Activated CD4-positive, alpha-beta T cell treated with anti-CD3 and anti-CD28 coated beads, Interleukin-2, amount 50 U/mL, for 16 hours (primary cell): ENCODE data around the gene CACNA1D.

Source experiments
- DNase-seq: peaks from one replicate; pipeline ENCODE4 v3.0.0-alpha.2; 2020

Gene CACNA1D

DNA sequence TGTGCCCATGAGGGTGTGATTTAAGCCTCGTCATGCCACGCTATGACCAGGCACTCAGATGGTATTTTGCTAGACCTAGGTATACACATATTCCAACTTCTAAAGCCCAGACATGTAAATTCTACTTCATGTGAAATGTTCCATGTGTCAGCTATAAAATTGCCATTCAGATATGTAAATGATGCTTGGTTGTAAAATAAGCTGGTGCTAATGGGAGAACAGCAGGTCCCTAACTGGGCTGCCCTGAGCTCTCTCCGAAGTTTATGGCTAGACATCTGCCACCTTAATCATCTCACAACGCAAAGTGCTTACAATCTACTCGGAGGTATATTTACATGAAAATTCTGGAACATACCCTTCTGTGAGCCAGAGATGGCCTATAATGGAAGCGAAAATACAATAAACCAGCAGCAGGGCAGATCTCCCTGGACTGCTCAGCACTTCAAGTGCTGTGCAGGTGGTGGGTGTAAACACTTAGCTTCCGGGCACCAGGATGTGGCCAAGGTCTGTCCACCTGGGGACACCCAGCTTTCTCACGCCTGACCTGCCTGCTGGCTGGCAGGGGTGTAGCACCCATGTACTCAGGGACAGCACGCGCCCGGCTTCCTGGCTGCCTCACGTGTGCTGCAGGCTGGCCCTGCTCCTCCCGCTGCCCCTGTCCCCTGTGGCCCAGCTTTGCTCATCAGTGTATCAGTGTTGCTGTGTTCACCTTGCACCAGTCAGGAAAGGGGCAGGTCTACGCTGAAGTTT, 269.8 kb downstream of the CACNA1D start:
- DNase-seq, result no peak

DNA sequence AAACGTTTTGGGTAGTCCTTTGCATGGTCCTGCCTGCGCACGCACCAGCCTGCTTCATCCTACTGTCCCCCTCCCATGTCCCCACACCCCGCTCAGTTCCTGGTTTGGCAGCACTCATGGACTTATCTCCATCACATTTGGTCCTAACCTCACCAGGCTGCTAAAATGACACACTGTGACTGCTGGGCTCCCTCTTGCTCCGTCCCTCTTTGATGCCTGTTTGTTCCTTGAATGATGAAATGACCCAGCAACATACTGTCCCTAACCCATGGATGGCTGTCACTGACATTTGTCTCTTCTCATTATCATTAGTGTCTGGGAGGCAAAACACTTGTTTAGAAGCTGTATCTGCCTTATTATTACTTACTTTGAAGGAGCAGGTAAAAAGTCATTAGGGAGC, 271.3 kb downstream of the CACNA1D start:
- no peak for DNase-seq

DNA sequence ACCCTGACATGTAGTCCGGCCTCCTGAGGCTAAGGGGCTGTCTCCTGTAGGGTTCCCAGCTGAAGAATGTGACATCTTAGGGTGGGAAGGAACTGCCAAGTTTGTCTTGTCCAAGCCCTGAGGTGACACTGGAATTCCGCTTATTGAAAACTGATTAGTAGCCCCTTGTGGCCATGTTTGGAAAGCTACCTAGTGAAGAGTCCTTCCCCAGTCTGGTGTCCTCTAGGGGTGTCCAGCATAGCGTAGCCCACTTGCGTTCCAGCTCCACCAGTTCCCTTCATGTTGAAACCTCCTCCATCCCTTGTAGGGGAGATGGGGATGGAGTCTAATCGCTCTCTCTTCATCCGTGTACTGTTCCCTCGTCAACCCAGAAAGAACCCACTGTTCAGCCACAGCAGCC, 272.3 kb downstream of the CACNA1D start:
- DNase-seq, result no peak

DNA sequence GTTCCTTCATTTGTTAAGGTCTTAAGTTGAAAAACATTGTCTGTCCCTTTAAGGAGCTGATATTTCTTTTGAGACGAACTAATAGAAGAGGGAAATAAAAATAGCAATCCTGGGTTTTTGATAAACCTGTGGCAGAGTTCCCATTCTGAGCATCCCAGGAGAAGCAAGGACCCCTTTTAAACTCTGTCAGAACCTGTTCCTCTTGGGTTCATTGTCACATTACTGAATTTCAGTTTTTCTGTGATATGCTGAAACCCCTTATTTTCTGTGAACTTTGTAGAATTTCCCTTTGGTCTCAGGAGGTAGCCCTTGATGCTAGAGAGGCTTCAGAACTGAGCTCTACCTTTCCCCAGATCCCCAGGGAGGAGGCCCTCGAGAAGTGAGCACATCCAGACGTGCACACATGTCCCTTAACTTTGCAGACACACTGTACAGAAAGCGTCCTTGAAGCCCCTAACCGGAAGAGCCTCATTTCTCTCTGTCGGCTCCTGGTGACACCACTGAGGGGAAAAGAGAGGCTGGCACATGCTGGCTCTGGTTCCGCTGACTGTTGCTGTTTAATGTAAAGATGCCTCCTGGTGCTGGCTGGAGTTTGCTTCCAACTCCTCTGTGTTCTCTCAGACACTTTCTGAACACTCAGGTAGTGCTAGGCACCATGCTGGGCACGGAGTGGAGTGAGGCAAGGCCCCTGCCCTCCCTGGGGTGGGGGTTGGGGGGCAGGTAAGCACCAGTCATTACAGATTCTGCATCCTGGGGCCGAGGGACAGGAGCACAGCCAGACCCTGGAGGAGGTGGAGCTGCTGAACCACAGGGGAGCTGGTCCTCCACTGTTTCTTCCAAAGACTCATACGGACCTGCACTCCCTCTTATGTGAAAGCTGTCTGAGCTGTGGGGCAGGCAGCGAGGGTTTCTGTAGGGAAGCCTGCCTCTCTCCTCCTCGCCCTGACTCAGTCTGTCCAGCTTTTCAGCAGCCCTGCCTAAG, 274.4 kb downstream of the CACNA1D start:
- DNase-seq, result no peak

DNA sequence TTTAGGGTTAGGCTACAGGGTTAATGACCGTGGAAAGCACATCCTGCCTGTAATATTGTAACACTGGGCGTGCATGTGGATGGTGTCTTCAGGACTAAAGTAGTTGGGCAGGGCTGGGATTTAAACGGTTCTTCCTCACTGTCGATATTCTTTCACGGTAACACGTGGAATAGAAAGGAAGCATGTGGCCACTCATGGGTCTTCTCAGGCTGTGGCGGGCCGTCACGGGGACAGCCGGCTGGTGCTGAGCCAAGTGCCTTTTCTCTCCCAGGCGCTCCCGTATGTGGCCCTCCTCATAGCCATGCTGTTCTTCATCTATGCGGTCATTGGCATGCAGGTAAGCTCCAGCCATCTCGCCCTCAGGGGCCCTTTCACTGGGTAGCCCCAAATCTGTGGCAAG, 278.2 kb downstream of the CACNA1D start:
- no peak for DNase-seq

DNA sequence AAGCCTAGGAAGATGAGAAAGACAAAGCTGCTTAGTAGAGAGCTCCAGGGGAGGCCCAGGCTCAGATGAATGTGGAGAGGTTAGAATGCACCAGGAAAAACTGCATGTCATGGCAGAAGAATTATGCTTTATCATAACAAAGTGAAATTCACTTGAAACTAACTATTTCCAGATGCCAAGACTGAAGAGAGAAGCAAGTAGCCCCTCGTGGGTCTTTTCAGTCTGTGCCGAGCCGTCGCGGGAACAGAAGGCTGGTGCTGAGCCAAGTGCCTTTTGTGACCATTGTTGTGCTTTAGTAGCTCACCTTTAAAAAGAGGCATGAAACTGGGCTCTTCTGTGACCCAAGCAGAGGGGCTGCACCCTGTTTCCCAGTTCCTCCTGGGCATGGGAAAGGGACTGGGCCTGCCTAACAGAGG, 278.6 kb downstream of the CACNA1D start:
- no peak for DNase-seq

DNA sequence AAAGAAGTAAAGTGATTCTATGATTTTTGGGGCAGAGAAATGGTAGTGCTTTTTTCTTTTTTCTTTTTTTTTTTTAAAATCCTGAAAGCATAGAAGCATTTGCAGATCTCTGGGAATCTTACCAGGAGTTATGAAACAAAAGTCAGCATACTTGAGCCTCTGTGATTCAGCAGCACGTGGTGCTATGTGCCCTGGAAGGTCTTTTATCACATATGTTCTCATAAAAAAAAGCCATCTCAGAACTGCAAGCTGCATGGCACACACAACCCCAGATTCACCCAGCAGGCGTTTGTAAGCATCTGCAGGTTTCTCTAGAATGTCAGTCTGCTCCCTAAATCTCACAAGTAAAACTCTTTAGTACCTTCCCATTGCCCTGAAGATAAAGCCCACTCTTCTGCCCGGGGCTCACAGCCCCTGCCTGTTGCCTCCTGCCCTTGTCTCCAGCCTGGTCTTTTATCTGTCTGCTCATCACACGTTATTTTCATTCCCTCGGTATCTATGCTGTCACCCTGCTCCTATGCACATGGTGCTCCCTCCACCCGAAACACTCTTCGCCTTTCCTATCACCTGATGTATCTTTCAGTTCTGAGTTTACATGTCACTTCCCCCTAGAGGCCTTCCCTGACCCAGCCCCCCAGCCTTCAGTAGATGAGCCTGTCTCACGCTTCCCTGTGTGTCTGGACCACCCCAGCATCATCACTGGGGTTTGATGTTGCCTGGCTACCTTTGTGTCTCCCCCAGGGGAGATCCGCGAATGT, 279.4 kb downstream of the CACNA1D start:
- DNase-seq, result peak; percentile 45

DNA sequence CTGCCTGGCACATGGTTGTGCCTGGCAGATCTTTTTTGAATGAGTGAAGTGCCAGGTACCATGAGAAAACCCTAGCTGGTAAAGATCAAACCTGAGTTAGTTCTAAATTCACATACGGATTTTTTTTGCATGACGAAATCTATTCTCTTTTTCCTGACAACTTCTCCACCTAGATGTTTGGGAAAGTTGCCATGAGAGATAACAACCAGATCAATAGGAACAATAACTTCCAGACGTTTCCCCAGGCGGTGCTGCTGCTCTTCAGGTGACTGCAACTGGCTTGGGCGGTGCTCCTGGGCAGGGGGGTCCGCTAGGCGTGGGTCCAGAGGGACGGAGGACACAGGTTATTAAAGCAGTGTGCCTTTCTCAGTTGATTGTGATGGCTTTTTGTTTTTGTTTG, 280.0 kb downstream of the CACNA1D start:
- DNase-seq, result no peak

DNA sequence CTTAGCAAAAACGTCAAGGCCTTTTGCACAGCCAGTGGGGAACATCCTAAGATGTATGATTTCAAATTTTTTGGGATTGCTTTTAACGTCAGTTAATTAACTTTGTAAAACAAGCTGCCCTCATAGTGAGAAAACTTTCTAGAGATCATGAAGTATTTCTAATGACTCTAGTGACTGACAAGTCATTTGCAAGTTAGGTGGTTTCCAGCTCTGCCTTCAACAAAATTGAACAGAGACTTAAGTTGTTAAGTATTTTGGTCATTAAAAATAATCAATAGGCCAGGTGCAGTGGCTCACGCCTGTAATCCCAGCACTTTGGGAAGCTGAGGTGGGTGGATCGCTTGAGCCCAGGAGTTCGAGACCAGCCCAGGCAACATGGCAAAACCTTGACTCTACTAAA, 280.6 kb downstream of the CACNA1D start:
- no peak for DNase-seq

DNA sequence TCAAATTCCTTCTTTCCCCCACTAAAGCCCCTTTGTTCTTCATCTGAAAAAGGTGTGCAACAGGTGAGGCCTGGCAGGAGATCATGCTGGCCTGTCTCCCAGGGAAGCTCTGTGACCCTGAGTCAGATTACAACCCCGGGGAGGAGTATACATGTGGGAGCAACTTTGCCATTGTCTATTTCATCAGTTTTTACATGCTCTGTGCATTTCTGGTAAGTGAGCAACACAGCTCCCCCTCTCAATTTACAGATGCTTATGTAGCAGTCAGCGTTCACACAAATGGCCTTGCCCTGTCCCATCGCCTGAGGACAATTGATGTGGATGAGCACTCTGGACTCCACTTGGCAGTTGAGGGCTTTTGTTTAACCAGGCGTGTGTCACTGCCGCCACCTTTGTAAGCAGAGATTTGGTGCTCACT, 281.4 kb downstream of the CACNA1D start:
- no peak for DNase-seq

DNA sequence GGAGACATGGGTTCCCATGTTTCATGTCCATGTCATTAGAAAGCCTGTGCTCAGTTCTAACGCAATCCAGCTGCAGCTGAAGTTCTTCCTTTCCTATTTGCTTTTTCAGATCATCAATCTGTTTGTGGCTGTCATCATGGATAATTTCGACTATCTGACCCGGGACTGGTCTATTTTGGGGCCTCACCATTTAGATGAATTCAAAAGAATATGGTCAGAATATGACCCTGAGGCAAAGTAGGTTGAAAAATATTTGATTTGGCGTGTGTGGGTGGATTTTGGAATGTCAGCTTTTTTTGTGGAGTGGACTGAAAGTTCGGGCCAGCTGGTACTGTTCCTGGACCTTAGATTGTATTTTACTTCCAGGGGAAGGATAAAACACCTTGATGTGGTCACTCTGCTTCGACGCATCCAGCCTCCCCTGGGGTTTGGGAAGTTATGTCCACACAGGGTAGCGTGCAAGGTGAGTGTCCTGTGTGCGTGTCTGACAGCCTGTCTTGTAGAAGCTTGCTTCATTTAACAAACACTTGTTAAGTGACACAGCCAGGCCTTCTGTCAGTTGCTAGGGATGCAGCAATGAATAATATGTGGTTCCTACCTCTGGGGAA, 282.2 kb downstream of the CACNA1D start:
- DNase-seq, result no peak

DNA sequence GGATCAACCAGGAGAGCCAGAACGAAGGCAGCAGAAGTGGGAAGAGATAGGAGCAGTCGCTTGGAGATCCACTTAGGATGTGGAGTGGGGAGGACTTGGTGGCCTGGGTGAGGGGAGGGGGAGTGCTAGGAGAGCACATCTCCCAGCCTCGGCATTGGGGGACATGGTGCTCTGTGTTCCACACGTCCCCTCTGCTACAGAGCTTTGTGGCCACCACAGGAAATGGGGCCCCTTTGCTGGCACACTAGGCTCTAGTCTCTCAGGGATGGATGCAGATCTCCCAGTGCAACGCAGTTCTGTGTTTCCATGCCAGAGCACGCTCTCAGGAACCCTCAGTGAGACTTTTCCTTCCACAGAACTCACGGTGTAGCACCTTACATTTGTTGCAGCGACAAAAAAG, 283.1 kb downstream of the CACNA1D start:
- no peak for DNase-seq

DNA sequence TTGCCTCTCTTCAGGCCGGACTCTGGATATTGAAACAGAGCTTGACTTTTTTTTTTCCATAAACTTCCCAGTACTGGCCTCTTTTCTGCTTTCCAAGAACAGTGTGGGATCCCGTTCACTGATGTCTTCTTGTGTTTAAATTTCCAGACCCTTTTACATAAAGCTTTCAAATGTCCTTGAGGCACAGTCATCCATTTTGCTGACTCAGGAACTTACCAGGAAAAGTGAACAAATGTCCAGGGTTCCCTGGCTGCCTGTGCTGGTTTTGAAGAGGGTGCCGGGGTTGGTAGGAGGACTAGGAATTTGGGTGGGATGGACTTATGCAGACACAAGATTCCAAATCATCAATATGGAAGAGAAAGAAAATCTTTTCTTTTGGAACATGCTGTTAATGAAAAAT, 283.7 kb downstream of the CACNA1D start:
- no peak for DNase-seq

DNA sequence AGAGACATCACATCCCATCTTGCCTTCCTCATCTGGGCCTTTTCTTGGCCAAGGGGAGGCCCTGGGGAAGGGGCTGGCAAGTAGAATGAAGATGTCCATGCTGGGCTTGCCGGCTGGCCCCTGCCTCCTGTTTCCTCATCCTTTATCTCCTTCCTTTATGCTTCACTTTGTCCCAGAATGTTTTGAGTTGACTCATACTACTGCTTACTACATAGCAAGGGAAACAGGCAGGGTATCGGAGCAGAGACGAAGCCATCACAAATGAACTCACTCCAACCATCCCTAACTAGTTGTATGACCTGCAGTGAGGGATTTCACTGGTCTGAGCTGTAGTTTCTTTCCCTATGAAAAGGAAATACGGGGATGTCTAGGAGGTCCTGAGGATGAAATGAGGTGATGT, 285.8 kb downstream of the CACNA1D start:
- no peak for DNase-seq

DNA sequence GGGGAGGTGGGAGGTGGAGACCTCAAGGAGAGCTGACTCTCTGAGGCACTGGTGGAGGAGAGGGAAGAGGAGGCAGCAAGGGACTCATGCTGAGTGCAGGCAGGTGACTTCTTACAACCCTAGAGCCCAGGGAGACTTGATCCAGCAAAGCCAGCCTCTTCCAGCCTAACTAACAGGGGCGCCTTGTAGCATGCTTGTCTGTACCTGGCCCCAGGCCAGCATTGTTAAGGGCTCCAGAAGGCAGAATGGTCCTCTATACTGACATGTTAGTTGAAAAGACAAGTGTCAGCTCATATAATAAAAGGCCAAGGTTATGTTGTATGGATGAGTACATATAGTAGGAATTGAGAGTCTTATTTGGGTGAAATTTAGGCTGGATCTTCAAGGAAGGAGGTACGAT, 286.4 kb downstream of the CACNA1D start:
- DNase-seq, result no peak

DNA sequence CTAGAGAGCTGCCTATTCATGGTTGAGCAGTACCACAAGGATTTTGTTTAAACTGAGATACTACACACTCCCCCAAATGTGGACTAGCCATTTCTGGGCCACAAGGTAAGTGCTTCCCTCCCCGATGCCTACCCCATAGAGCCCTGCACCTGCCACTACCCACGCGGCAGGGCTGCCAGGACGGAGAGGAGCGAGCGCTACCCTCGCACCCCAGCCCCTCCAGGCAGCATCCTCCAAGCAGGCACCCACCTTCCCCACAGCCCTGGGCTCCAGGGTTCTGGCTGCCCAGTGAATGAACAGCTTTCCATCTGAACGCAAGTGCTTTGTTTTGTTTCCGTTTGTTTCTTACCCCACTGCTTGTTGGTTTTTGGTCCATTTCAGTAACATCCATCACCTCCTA, 292.6 kb downstream of the CACNA1D start:
- DNase-seq, result no peak

DNA sequence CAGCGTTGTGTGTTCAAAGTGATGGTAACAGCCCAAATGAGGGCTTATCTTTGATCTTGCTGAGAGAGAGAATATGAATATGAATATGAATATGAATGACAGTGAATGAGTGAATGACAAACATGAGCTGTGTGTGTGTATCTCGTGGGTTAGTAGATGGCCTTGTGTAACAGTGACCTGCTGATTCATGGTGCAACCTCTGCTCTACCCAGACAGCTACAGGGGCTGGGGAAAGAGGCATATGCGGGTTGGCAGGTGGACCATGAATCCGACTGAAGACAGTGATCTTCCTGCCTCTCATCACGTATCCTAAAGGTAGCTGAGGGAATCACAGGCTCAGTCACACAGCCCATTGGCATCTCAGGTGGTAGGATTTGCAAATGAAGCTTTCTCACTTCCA, 293.6 kb downstream of the CACNA1D start:
- DNase-seq, result no peak

DNA sequence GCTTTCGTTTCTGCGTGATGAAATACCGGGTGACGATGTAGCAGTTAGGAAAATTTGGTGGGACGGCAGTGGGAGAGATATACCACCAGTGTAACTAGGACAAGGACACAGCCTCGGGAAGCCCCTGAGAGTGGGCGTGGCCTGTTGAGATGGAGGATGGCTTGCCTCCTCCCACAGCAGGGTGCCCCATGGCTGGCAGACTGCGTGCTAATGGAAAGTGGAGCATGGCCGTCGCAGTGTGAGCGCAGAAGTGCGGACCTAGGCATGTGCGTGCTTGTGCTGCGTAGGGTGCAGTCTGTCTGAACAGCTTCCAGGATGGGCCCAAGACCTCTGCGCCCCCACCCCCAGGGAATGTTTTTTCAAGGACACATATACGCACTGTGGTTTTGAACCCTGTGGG, 295.0 kb downstream of the CACNA1D start:
- DNase-seq, result no peak

DNA sequence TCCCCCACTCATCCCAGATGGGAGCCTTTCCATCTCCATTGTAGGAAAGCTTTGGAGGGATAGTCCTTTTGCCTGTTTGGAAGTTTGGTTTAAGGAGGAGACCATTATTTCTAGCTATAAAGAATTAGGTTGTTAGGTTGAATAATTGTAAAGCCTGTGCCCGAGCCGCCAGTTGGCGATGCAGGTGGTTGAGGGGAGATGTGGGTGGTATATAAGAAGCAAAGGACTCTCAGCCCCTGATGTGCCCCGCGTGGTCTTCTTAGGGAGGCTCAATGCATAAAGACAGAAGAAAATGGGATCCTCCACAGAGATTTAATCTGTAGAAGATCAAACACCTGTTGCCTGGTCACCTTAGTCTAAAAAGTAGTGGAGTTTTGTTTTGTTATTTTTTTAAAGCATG, 296.1 kb downstream of the CACNA1D start:
- DNase-seq, result no peak

DNA sequence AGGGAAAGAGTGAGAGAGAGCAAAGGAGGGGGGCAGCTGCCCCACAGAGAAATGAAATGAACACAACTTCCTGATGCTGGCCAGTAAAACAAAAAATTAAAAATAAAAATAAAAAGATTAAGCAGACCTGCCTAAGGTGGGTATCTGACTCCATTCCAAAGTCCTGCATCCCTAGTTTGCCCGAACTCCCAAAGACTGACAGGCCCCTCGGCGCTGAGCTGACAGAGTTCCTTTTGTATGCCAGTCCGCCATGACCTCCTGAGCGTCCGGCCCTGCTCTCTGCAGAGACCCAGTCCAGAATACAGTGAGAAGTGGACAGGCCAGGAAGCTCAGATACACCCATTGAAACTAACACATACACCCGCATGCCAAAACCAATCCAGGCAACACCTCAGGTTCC, 296.9 kb downstream of the CACNA1D start:
- DNase-seq, result no peak

DNA sequence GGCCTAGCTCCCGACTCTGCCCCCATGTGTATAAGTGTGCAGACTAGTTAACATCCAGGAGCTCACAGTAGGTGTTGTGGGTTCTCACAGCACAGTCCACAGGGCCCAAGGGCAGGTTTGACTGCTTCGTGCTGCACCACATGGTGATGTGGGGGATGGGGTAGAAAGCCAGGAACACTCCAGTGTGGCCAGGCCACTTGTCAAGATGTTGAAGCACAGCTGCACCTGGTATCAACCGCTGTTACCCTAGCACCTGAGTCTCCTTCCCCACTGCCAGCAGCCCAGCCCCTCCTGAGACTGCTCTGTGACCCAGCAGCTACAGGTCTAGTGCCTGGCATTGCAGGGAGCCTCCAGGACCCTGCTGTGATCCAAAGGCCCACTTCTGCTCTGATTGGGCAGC, 298.5 kb downstream of the CACNA1D start:
- no peak for DNase-seq

DNA sequence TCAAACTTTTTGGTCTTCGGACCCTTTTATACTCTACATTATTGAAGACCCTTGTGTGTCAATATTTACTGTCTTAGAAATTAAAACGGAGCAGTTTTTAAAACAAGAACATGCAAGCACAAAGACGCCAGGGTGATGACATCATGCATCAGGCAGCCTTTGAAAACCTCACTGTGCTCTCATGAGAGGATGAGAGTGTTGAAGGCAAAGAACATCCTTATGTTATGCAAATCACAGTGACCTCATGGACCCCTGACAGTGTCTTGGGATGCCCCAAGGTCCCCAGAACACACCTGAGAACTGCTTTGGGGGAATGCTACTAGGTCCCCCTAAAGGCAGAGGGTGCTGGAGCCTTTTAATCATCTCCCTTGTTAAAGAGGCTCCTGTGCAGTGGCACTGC, 300.2 kb downstream of the CACNA1D start:
- no peak for DNase-seq

DNA sequence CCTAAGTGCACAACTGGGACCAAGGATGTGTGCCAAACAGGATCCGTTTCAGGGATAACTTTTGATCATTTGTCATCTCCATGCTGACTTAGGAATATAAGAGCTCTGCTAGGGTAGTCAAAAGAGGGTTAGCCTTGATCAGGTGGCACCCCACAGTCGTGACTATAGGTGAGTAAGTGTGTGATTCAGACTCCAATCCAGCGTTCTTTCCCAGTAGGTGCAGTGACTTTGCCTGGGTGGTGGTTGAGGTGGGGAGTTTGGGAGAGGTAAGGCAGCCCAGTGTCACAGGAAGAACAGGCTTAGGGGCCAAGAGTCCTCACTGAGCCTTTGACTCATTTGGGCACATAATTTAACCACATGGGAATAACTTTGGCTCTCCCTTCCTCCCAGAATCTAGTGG, 300.8 kb downstream of the CACNA1D start:
- DNase-seq, result no peak
